ENCODE results near the gene RALBP1. TPM values are rescaled to one million over a fixed set of nuclear protein-coding genes. Genes with fewer than 3 reads are reported as not detected.
"Not testable (repeated sequence)": the region's sequence is repeated elsewhere in the genome, so short reads cannot be mapped to it uniquely, and the experiment has no call there.

The RALBP1 gene
- polyA plus RNA-seq, 1 experiment, result 45.2 TPM

DNA sequence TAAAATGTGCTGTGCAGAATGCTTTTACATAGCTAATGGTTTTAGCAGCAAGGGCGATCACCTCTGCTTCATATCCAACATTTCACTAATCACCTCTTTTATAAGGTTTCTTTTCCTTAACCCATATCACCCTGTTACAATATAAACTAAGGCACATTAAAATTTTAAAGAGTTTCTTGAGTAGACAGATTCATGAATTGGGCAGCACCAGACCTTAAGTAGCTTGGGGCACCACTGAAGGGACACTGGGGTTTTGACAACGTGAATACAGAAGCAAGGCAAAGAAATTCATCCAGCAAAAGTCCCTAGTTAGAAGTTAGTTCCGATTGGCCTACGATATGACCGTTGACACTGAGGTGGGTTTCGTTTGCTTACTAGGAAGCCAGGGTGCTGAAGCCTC, 44.0 kb upstream of the RALBP1 start:
- DNase-seq (ENCODE audit: low read depth), result no peak
- TF ChIP-seq, protein P1, sequence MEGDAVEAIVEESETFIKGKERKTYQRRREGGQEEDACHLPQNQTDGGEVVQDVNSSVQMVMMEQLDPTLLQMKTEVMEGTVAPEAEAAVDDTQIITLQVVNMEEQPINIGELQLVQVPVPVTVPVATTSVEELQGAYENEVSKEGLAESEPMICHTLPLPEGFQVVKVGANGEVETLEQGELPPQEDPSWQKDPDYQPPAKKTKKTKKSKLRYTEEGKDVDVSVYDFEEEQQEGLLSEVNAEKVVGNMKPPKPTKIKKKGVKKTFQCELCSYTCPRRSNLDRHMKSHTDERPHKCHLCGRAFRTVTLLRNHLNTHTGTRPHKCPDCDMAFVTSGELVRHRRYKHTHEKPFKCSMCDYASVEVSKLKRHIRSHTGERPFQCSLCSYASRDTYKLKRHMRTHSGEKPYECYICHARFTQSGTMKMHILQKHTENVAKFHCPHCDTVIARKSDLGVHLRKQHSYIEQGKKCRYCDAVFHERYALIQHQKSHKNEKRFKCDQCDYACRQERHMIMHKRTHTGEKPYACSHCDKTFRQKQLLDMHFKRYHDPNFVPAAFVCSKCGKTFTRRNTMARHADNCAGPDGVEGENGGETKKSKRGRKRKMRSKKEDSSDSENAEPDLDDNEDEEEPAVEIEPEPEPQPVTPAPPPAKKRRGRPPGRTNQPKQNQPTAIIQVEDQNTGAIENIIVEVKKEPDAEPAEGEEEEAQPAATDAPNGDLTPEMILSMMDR (IDR thresholded peaks at IDR 0.05; ENCODE audit: insufficient read depth, low read depth, low read length), result no peak
- H3K27me3 ChIP-seq (ENCODE audit: control insufficient read depth, insufficient read depth, low read length), result no peaks in the 10 kb centered on the region
- H3K36me3 ChIP-seq (ENCODE audit: control insufficient read depth, insufficient read depth, low read length), result no peaks in the 10 kb centered on the region
- CTCF ChIA-PET, result interaction anchor here (0.7 to 1.2 kb wide), 2 partner anchors 14 to 66 kb away, joined by 3 read pairs; no protein-coding TSS in a partner anchor
- H3K4me3 ChIP-seq (ENCODE audit: low read depth, low read length), result no peak overlapping the region
- POLR2A ChIA-PET, result no interaction called here

DNA sequence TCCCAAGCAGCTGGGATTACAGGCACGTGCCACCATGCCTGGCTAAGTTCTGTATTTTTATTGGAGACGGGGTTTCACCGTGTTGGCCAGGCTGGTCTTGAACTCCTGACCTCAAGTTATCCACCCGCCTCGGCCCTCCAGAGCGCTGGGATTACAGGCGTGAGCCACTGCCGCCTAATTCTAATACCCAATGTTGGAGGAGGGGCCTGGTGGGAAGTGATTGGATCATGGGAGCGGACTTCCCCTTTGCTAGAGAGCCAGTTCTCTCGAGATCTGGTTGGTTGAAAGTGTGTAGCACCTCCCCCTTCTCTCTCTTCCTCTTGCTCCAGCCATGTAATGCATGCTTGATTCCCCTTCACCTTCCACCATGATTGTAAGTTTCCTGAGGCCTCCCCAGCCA, 42.2 kb upstream of the RALBP1 start:
- H3K27me3 ChIP-seq (ENCODE audit: control insufficient read depth, insufficient read depth, low read length); DNase-seq (ENCODE audit: low read depth); H3K36me3 ChIP-seq (ENCODE audit: control insufficient read depth, insufficient read depth, low read length); POLR2A ChIA-PET; H3K4me3 ChIP-seq (ENCODE audit: low read depth, low read length): not testable (repeated sequence)
- CTCF ChIA-PET, result interaction anchor here (1.0 kb wide), 1 partner anchor 37 kb away, joined by 3 read pairs; no protein-coding TSS in a partner anchor

DNA sequence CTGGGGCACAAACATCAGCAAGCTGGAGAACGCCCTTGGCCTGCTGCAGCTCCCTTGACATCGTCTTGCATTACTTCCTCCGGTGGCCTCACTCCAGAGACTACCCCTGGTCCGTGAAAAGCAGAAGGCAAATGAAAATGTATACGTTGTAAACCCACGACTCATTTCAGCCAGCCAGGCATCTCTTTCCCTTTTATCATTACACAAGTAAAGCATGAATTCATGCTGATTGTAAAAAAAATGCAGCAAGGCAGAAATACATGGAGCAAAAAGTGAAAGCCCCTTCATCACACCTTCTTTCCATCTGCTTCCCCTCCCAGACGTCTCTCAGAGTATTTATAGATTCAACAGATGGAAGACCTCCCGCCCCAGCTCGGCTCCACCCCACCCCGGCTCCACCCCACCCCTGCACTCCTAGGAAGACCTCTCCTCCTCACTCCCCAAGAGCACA, 41.6 kb upstream of the RALBP1 start:
- Histone ChIP-seq H3K4me3 (ENCODE audit: low read depth, low read length) (no peak overlapping the region), H3K27me3 (ENCODE audit: control insufficient read depth, insufficient read depth, low read length) (no peaks in the 10 kb centered on the region), H3K36me3 (ENCODE audit: control insufficient read depth, insufficient read depth, low read length) (no peaks in the 10 kb centered on the region)
- ChIA-PET POLR2A (no interaction called here), CTCF (interaction anchor here (1.0 kb wide), 1 partner anchor 36 kb away, joined by 3 read pairs; no protein-coding TSS in a partner anchor)
- TF ChIP-seq, protein P1 (IDR thresholded peaks at IDR 0.05; ENCODE audit: insufficient read depth, low read depth, low read length), result no peak
- no peak for DNase-seq (ENCODE audit: low read depth)

DNA sequence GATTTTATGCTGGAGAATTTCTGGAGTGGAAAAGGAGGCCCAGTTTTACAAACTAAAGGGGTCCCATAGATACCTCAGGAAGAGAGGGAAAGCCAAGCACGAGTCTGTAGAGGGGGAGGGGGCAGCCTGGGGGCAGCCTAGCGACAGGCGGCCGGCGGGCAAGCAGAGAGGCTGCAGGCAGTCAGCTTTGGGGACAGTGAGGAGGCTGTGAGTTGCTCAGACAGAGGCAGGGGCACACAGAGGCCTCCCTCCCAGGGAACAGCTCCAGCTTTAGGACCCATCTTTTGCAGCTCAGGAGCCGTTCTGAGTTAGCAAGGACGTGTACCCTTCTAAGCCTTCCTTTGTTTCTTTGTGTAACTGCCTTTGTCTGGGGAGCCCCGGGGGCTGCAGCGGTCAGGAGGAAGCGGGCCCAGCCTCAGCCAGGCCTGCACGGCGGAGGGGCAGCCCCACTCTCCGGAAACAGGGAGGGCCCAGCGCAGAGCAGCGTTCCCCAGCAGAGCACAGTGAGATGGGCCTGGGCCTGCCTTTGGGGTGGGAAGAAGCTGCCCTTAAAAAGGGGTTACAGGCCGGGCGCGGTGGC, 41.1 kb upstream of the RALBP1 start:
- ChIA-PET POLR2A (no interaction called here), CTCF (interaction anchor here (1.0 kb wide), 1 partner anchor 35 kb away, joined by 3 read pairs; no protein-coding TSS in a partner anchor)
- Histone ChIP-seq H3K36me3 (ENCODE audit: control insufficient read depth, insufficient read depth, low read length) (no peaks in the 10 kb centered on the region), H3K27me3 (ENCODE audit: control insufficient read depth, insufficient read depth, low read length) (no peaks in the 10 kb centered on the region), H3K4me3 (ENCODE audit: low read depth, low read length) (no peak overlapping the region)
- TF ChIP-seq, protein P1 (IDR thresholded peaks at IDR 0.05; ENCODE audit: insufficient read depth, low read depth, low read length), result no peak
- no peak for DNase-seq (ENCODE audit: low read depth)

DNA sequence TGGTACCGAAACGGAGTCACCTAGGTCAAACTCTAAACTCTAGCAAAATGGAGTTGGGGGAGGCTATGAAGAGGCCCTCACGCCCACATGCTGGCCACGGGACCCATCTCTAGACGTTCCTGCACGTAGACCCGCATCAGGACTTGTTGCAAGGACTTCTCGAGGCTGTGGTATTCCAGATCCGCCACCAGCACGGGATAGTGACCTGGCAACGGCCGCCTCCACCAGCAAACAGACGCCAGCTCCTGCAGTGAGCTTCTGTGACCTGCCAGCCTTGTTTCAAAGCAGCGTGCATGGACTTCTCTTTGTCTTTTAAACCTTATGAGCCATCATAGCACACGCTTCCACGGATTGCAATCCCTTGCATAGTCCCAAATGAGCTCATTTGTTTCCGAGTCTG, 40.3 kb upstream of the RALBP1 start:
- POLR2A ChIA-PET, result no interaction called here
- H3K36me3 ChIP-seq (ENCODE audit: control insufficient read depth, insufficient read depth, low read length), result no peaks in the 10 kb centered on the region
- TF ChIP-seq, protein P1 (IDR thresholded peaks at IDR 0.05; ENCODE audit: insufficient read depth, low read depth, low read length), result no peak
- H3K27me3 ChIP-seq (ENCODE audit: control insufficient read depth, insufficient read depth, low read length), result no peaks in the 10 kb centered on the region
- CTCF ChIA-PET, result interaction anchor here (0.8 kb wide), 1 partner anchor 133 kb away, joined by 3 read pairs; no protein-coding TSS in a partner anchor
- no peak overlapping the region for H3K4me3 ChIP-seq (ENCODE audit: low read depth, low read length)
- no peak for DNase-seq (ENCODE audit: low read depth)
